A549 (cell line): Measurements from ENCODE around the gene SMG6. TPM values are rescaled to one million over a fixed set of nuclear protein-coding genes. Genes with fewer than 3 reads are reported as not detected.

Source experiments
- ATAC-seq, 2 experiments: fragments of 200-7000 bp in 1 of 2; fragments of >200 bp in 1 of 2; cut with Nextera tagmentation in 1 of 2; cut with Tn5 transposase in 1 of 2; 3 replicates each; pipeline versions ENCODE4 v1.8.0 to v1.9.1; 2018 to 2020; ENCODE audit warnings: mild to moderate bottlenecking in 1 of 2, moderate library complexity in 1 of 2
- CTCF ChIA-PET: fragments of 300-600 bp; sonication (Branson Sonifier 250); formaldehyde crosslinking; extraction: SDS; loops from one replicate; lab custom pipeline; 2021; ENCODE audit warnings: antibody characterized with exemption, inconsistent platforms; lab: Yijun Ruan, JAX
- POLR2A ChIA-PET: fragments of 350-600 bp; formaldehyde crosslinking; extraction: SDS; loops from one replicate; lab custom pipeline; 2021; ENCODE audit warnings: antibody characterized with exemption, inconsistent platforms; lab: Yijun Ruan, JAX
- DNase-seq, 2 experiments: peaks; one replicate each; pipeline versions ENCODE4 v3.0.0 to v3.0.0-alpha.2; 2011 to 2016; ENCODE audit warnings: low read depth in 1 of 2, low spot score in 1 of 2
- FAIRE-seq: peaks from 2 replicates; lab custom pipeline; 2011; peaks lifted over from hg19 to GRCh38; lab: Jason Lieb, UNC
- H3K27ac ChIP-seq, 2 experiments: fragments of >200 bp; sonication (Bioruptor Twin); formaldehyde crosslinking; 3 replicates each; pipeline ENCODE4 v1.5.1; 2016 to 2017
- H3K4me1 ChIP-seq: fragments of >200 bp; sonication (Bioruptor Twin); formaldehyde crosslinking; 3 replicates; pipeline ENCODE4 v1.6.1; 2016
- H3K4me2 ChIP-seq: fragments of >200 bp; sonication (Bioruptor Twin); formaldehyde crosslinking; 3 replicates; pipeline ENCODE4 v1.6.1; 2016
- H3K4me3 ChIP-seq: fragments of >200 bp; sonication (Bioruptor Twin); formaldehyde crosslinking; 3 replicates; pipeline ENCODE4 v1.5.1; 2016
- H3K9me3 ChIP-seq: fragments of >200 bp; sonication (Bioruptor Twin); formaldehyde crosslinking; 3 replicates; pipeline ENCODE4 v1.6.1; 2016
- CEBPB ChIP-seq, 2 experiments: fragments of >200 bp in 1 of 2; sonication (Bioruptor Twin) in 1 of 2; formaldehyde crosslinking in 1 of 2; IDR thresholded peaks; 2 replicates each; pipeline ENCODE4 v1.6.1; 2012 to 2016
- EHMT2 ChIP-seq: fragments of 200-600 bp; sonication (generic); IDR thresholded peaks from 2 replicates; pipeline ENCODE4 v1.6.1; 2016; ENCODE audit warnings: antibody characterized with exemption, low read depth, mild to moderate bottlenecking, moderate library complexity
- JUNB ChIP-seq: fragments of >200 bp; sonication (Bioruptor Twin); formaldehyde crosslinking; IDR thresholded peaks from 2 replicates; pipeline ENCODE4 v1.6.1; 2016
- KDM1A ChIP-seq: fragments of 200-600 bp; sonication (generic); IDR thresholded peaks from 2 replicates; pipeline ENCODE4 v1.6.1; 2016; ENCODE audit warnings: low read depth, mild to moderate bottlenecking
- MYC ChIP-seq: IDR thresholded peaks from 2 replicates; pipeline ENCODE4 v1.6.1; 2012; ENCODE audit warnings: mild to moderate bottlenecking, inconsistent platforms, low read length, improper control_type of control experiment, borderline replicate concordance
- POLR2AphosphoS2 ChIP-seq: conservative IDR thresholded peaks from 2 replicates; pipeline ENCODE4 v1.6.1; 2012; ENCODE audit warnings: low read length, improper control_type of control experiment, inconsistent platforms
- RARB ChIP-seq: fragments of 250-450 bp; sonication (Bioruptor Pico); IDR thresholded peaks from 2 replicates; pipeline ENCODE4 v1.8.0; 2021; ENCODE audit warnings: mild to moderate bottlenecking, moderate library complexity
- ZFP36 ChIP-seq: fragments of 450-650 bp; IDR thresholded peaks from 2 replicates; pipeline ENCODE4 v1.6.1; 2014; ENCODE audit warnings: borderline replicate concordance; ENCODE audit not compliant: partially characterized antibody
- whole genome bisulfite sequencing: methylation state at CpG from one replicate; pipeline ENCODE4 v1.1.6; 2017; ENCODE audit errors: missing lambda C conversion rate; 5-methylcytosine and 5-hydroxymethylcytosine counted together
- polyA plus RNA-seq, 4 experiments: library from polyadenylated mRNA; depleted of rRNA in 3 of 4; stranded (reverse); fragments of >200 nt; fragmentation: RNase III in 1 of 4; extraction: RNeasy Plus Mini Kit Qiagen cat#74134 plus additional on column Dnase treatment in 1 of 4; gene quantifications; 2 replicates in 3 of 4; 3 replicates in 1 of 4; pipeline ENCODE4 v1.2.3, GENCODE V29; 2011 to 2017
- TF ChIP-seq, protein P1 (sequence below): fragments of >200 bp; sonication (Bioruptor Twin); formaldehyde crosslinking; IDR thresholded peaks from 3 replicates; pipeline ENCODE4 v1.6.1; 2016
- TF ChIP-seq, protein P2 (sequence below): fragments of 150-350 bp; IDR thresholded peaks from 2 replicates; pipeline ENCODE4 v1.6.1; 2014; ENCODE audit warnings: low read depth, mild to moderate bottlenecking, low read length
- TF ChIP-seq, protein P3 (sequence below): fragments of 250-450 bp; sonication (Bioruptor Pico); IDR thresholded peaks from 2 replicates; pipeline ENCODE4 v1.5.0; 2021; ENCODE audit warnings: mild to moderate bottlenecking, moderate library complexity, borderline replicate concordance
- TF ChIP-seq, protein P4 (sequence below): fragments of 200-600 bp; sonication (generic); IDR thresholded peaks from 2 replicates; pipeline ENCODE4 v1.6.1; 2016; ENCODE audit warnings: antibody characterized with exemption, mild to moderate bottlenecking, moderate library complexity
- TF ChIP-seq, protein P5 (sequence below): fragments of >200 bp; sonication (Bioruptor Twin); formaldehyde crosslinking; IDR thresholded peaks from 2 replicates; pipeline ENCODE4 v1.6.1; 2016
- TF ChIP-seq, protein P6 (sequence below): fragments of 250-450 bp; sonication (Bioruptor Pico); IDR thresholded peaks from 2 replicates; pipeline ENCODE4 v1.5.0; 2020; ENCODE audit warnings: low read depth, mild to moderate bottlenecking, moderate library complexity

The SMG6 gene
- polyA plus RNA-seq, 2 of the 4 experiments (the other 2 are of a cell fraction) = 4.7 to 17.0 TPM

DNA sequence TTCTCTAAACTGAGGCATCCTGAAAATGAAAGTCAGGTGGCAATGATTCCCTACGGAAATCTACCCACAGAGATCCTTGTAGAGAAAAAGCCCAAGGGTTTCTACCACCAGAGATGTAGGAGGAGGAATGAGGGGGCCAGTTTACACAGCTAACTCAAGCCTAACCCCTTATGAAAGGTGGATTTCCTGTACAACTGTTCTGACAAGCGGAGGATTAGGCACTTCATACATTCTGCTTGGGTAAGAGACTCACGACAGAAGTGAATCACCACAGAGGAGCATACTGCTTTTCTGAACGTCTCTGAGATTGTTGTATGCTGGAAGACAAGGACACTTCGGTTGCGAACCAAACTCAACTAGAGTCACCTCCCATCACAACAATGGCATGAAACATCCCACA, 72.7 kb downstream of the SMG6 start:
- Histone ChIP-seq H3K4me2 (no peak overlapping the region), H3K27ac (no peak overlapping the region), H3K4me1 (no peaks in the 10 kb centered on the region), H3K4me3 (no peak overlapping the region), H3K9me3 (no peaks in the 10 kb centered on the region)
- FAIRE-seq (no peak), ATAC-seq (no peak), DNase-seq (no peak)
- TF ChIP-seq, protein P1, sequence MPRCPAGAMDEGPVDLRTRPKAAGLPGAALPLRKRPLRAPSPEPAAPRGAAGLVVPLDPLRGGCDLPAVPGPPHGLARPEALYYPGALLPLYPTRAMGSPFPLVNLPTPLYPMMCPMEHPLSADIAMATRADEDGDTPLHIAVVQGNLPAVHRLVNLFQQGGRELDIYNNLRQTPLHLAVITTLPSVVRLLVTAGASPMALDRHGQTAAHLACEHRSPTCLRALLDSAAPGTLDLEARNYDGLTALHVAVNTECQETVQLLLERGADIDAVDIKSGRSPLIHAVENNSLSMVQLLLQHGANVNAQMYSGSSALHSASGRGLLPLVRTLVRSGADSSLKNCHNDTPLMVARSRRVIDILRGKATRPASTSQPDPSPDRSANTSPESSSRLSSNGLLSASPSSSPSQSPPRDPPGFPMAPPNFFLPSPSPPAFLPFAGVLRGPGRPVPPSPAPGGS = no peak
- TF ChIP-seq MYC (no peak), EHMT2 (no peak), RARB (CRISPR knock-in tag) (no peak)
- TF ChIP-seq, protein P2, sequence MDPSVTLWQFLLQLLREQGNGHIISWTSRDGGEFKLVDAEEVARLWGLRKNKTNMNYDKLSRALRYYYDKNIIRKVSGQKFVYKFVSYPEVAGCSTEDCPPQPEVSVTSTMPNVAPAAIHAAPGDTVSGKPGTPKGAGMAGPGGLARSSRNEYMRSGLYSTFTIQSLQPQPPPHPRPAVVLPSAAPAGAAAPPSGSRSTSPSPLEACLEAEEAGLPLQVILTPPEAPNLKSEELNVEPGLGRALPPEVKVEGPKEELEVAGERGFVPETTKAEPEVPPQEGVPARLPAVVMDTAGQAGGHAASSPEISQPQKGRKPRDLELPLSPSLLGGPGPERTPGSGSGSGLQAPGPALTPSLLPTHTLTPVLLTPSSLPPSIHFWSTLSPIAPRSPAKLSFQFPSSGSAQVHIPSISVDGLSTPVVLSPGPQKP = no peak
- TF ChIP-seq, protein P3, sequence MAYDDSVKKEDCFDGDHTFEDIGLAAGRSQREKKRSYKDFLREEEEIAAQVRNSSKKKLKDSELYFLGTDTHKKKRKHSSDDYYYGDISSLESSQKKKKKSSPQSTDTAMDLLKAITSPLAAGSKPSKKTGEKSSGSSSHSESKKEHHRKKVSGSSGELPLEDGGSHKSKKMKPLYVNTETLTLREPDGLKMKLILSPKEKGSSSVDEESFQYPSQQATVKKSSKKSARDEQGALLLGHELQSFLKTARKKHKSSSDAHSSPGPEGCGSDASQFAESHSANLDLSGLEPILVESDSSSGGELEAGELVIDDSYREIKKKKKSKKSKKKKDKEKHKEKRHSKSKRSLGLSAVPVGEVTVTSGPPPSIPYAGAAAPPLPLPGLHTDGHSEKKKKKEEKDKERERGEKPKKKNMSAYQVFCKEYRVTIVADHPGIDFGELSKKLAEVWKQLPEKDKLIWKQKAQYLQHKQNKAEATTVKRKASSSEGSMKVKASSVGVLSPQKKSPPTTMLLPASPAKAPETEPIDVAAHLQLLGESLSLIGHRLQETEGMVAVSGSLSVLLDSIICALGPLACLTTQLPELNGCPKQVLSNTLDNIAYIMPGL (CRISPR knock-in tag) = no peak
- ChIA-PET POLR2A (interaction anchor here (0.8 to 1.0 kb wide), 2 partner anchors 73 to 176 kb away, joined by 3 to 4 read pairs; partner anchors contain the start of genes HIC1, SMG6 and SRR), CTCF (interaction anchor here (0.6 to 9.1 kb wide), 27 partner anchors 8 to 193 kb away, joined by 3 to 117 read pairs (median 4); partner anchors contain the start of gene HIC1)
- WGBS = 78% methylated on average over 6 of the region's 6 CpGs

DNA sequence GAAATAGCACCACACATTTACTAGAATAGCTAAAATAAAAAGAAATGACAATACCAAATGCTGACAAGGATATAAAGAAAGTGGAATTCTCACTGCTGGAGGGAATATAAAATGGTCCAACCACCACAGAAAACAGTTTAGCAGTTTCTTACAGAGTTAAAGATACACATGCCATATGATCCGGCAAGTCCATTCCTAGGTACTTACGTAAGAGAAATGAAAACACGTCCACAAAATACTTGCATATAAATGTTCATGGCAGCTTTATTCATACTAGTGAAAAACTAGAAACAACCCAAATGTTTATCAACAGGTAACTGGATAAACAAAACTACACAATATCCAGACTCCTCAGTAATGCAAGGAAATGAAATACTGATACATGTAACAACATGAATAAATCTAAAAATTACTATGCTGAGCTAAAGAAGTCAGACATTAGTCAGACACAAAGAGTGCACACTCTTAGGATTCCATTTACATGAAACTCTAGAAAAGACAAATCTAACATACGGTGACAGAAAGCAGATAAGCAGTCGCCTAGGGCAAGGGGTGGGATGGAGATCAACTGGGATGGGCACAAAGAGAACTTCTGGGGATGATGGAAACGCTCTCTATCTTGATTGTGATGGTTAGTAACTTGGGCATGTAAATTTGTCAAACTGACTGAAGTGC, 76.4 kb downstream of the SMG6 start:
- 84% methylated on average over 6 of the region's 6 CpGs for WGBS
- H3K4me1 ChIP-seq = no peaks in the 10 kb centered on the region
- FAIRE-seq (peak; percentile 18), ATAC-seq (no peak), DNase-seq (no peak)
- TF ChIP-seq KDM1A = no peak
- TF ChIP-seq CEBPB (IDR thresholded peaks at IDR 0.05) = no peak
- TF ChIP-seq, protein P4, sequence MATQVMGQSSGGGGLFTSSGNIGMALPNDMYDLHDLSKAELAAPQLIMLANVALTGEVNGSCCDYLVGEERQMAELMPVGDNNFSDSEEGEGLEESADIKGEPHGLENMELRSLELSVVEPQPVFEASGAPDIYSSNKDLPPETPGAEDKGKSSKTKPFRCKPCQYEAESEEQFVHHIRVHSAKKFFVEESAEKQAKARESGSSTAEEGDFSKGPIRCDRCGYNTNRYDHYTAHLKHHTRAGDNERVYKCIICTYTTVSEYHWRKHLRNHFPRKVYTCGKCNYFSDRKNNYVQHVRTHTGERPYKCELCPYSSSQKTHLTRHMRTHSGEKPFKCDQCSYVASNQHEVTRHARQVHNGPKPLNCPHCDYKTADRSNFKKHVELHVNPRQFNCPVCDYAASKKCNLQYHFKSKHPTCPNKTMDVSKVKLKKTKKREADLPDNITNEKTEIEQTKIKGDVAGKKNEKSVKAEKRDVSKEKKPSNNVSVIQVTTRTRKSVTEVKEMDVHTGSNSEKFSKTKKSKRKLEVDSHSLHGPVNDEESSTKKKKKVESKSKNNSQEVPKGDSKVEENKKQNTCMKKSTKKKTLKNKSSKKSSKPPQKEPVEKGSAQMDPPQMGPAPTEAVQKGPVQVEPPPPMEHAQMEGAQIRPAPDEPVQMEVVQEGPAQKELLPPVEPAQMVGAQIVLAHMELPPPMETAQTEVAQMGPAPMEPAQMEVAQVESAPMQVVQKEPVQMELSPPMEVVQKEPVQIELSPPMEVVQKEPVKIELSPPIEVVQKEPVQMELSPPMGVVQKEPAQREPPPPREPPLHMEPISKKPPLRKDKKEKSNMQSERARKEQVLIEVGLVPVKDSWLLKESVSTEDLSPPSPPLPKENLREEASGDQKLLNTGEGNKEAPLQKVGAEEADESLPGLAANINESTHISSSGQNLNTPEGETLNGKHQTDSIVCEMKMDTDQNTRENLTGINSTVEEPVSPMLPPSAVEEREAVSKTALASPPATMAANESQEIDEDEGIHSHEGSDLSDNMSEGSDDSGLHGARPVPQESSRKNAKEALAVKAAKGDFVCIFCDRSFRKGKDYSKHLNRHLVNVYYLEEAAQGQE = no peak
- TF ChIP-seq, protein P5, sequence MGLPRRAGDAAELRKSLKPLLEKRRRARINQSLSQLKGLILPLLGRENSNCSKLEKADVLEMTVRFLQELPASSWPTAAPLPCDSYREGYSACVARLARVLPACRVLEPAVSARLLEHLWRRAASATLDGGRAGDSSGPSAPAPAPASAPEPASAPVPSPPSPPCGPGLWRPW = no peak
- TF ChIP-seq, protein P6, sequence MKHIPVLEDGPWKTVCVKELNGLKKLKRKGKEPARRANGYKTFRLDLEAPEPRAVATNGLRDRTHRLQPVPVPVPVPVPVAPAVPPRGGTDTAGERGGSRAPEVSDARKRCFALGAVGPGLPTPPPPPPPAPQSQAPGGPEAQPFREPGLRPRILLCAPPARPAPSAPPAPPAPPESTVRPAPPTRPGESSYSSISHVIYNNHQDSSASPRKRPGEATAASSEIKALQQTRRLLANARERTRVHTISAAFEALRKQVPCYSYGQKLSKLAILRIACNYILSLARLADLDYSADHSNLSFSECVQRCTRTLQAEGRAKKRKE (CRISPR knock-in tag) = no peak
- no peak for TF ChIP-seq ZFP36
- TF ChIP-seq JUNB = no peak
- TF ChIP-seq POLR2AphosphoS2 = no peak
- no peak overlapping the region for H3K4me2 ChIP-seq
- CTCF ChIA-PET = interaction anchor here (1.0 to 9.1 kb wide), 7 partner anchors 9 to 317 kb away, joined by 3 to 117 read pairs (median 3); partner anchors contain the start of gene HIC1
- no peaks in the 10 kb centered on the region for H3K9me3 ChIP-seq
- H3K27ac ChIP-seq = no peak overlapping the region
- POLR2A ChIA-PET = no interaction called here
- no peak overlapping the region for H3K4me3 ChIP-seq
